Subcutaneous adipose tissue (tissue), 4 donors: Measurements from ENCODE around the gene CLK2. TPM values are rescaled to one million over a fixed set of nuclear protein-coding genes. Genes with fewer than 3 reads are reported as not detected.

Source experiments
- total RNA-seq, 4 donors: library from RNA; depleted of rRNA; stranded (reverse); fragments of >200 nt; gene quantifications; one replicate each; pipeline ENCODE4 v1.1.0, GENCODE V29; 2016
- TF ChIP-seq, protein P1 (sequence below): fragments of 450-650 bp; IDR thresholded peaks from one replicate; pipeline ENCODE4 v1.5.1; 2016; ENCODE audit warnings: low read depth, mild to moderate bottlenecking, control low read depth, antibody characterized with exemption, moderate library complexity

CLK2 gene
- total RNA-seq, 4 donors from 2014 or later, result 23.5 to 36.7 (median 26.3) TPM

DNA sequence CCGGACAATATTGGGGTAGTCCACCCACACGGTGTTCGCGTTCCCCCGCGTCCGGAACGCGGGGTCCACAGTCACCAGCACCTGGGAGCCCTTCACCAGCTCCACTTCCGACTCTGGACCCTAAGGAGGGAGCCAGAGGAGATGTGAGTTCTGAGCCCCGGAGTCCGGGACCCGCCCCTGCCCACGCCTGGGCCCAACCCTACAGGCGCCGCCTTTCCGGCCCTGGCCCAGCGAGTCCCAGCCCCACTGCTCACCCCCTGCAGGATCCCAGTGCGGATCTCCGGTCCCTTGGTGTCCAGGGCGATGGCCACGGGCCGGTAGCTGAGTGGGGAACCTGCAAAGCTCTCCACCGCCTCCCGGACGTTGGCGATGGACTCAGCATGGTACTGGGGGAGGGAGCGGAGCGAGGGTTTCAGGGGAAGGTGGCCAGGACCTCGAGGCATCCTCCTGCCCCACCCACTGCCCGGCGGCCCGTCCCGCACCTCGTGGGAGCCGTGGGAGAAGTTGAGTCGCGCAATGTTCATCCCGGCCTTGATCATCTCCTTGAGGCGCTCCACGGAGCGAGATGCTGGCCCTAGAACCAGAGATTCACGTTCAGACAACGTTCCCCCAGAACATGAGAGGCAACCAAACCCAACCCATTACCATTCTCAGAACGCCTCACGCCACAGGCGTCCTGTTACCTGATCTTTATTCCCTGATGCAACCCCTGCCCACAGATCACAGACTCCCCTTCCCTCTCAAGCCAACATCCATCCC, 22.1 kb upstream of the CLK2 start:
- TF ChIP-seq, protein P1, sequence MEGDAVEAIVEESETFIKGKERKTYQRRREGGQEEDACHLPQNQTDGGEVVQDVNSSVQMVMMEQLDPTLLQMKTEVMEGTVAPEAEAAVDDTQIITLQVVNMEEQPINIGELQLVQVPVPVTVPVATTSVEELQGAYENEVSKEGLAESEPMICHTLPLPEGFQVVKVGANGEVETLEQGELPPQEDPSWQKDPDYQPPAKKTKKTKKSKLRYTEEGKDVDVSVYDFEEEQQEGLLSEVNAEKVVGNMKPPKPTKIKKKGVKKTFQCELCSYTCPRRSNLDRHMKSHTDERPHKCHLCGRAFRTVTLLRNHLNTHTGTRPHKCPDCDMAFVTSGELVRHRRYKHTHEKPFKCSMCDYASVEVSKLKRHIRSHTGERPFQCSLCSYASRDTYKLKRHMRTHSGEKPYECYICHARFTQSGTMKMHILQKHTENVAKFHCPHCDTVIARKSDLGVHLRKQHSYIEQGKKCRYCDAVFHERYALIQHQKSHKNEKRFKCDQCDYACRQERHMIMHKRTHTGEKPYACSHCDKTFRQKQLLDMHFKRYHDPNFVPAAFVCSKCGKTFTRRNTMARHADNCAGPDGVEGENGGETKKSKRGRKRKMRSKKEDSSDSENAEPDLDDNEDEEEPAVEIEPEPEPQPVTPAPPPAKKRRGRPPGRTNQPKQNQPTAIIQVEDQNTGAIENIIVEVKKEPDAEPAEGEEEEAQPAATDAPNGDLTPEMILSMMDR, result no peak

DNA sequence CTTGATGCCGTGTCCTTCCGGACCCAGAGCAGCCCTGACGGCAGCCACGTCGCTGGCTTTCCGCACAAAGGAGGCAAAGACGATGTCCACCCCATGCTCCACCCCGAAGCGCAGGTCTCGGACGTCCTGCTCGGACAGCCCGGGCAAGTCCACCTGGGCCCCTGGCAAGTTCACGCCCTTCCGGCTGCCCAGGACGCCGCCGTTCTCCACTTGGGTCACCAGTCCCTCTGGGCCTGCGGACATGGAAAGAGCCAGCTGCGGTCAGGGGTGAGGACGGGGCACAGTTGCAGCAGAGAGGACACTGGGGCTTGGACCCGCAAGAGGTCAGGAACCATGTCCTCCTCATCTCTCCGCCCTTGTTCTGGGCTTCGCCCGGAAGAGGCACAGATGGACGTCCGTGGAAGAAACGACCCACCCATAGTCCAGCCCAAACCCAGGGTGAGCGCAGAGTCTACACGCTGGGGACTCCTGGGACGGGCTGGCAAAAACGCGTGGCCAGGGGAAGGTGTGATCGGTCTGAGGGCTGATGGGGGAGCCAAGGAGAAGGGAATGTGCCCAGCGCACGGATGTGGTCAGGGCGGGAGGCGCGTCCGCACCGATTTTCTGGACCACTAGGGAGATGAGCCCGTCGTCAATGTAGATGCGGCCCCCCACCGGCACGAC, 21.3 kb upstream of the CLK2 start:
- TF ChIP-seq, protein P1, result no peak

DNA sequence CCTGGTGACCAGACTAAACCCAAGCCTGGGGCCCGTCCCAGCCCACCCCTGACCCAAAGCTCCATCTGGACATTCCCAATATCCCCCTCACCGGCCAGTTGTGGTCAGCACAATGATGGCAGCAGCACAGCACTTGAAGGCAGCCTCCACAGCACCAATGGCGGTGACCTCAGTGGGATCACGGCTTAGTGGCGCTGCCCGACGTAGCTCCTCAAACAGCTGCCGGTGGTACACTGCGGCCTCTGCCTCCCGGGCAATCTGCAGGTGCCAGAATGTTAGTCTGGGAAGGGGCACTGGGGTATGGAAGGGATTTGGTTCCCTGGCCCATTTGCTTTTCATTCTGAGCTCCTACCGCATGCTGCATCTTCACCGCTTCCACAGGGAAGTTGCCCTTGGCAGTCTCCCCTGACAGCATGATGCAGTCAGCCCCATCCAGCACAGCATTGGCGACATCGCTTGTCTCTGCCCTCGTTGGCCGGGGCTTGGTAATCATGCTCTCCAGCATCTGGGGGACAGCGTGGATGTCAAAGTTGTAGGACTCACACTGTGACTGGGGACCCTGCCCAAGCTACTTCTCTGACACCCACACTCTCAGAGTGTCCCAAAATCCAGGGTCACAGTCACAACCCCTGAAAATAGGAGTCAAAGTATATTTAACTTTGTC, 19.9 kb upstream of the CLK2 start:
- TF ChIP-seq, protein P1, result no peak

DNA sequence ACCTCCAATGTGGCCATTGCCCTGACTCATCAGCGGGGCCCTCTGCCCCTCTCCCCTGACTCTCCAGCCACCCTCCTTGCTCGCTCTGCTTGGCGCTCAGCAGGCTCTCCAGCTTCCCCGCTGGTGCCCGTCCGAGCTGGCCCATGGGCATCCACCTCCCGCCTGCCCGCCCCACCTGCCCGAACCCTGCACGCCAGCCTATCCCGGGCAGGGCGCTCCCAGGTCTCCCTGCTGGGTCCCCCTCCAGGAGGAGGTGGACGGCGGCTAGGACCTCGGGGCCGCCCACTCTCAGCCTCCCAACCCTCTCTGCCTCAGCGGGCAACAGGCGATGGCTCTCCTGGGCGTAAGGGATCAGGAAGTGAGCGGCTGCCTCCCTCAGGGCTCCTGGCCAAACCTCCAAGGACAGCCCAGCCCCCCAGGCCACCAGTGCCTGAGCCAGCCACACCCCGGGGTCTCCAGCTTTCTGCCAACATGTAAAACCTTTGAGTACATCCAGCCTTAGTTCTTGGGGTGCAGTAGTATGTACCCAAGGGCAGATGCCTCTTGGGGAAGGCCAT, 14.8 kb upstream of the CLK2 start:
- TF ChIP-seq, protein P1, result no peak

DNA sequence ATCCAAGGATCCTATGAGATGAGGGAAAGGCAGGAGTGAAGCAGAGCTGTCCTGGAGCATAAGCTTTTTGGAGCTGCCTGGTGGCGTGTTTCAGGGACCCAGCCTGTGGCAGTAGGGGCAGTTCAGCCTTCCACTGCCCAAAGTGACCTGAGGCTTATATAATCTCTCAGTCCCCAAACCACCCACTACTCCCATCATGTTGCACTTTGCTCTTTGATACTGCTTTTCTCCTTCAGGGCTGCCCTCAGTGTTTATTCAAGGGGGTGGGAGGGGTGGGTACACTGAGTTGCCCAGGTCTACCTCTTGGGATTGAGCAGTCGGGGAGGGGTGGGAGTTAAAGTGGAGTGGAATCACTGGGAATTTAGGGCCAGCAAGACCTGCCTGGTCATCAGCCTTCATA, 13.2 kb upstream of the CLK2 start:
- TF ChIP-seq, protein P1, result no peak

DNA sequence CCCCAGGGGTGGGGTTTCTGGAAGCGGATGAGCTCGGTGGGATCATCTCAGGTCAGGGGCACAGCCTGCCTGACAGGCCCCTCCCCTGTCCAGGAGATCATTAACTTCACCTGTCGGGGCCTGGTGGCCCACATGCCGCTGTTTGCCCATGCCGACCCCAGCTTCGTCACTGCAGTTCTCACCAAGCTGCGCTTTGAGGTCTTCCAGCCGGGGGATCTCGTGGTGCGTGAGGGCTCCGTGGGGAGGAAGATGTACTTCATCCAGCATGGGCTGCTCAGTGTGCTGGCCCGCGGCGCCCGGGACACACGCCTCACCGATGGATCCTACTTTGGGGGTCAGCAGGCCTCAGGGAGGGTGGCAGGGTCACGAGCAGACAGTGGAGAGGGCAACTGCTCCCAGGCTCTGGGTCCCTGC, 12.3 kb upstream of the CLK2 start:
- TF ChIP-seq, protein P1, result no peak

DNA sequence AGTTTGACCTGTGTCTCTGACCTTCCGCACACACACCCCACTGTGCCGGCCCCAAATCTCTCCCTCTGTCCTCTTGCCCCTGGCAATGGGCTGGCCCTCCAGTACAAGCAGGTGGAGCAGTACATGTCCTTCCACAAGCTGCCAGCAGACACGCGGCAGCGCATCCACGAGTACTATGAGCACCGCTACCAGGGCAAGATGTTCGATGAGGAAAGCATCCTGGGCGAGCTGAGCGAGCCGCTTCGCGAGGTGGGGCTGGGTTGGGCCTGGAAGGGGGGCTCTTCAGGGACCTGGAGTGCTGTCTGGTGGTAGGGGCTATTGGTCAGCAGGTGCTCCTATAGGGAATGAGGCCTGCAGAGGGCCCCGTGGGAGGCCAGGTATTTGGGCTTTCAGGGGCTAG, 11.8 kb upstream of the CLK2 start:
- TF ChIP-seq, protein P1, result no peak
